Measurements from ENCODE around the gene SAMMSON. TPM values are rescaled to one million over a fixed set of nuclear protein-coding genes. Genes with fewer than 3 reads are reported as not detected.
A peak's percentile ranks its signal among the peaks of the same experiment; 100 is the strongest.

SAMMSON gene
- polyA plus RNA-seq, 6 donors from 2014 or later, result not detected

DNA sequence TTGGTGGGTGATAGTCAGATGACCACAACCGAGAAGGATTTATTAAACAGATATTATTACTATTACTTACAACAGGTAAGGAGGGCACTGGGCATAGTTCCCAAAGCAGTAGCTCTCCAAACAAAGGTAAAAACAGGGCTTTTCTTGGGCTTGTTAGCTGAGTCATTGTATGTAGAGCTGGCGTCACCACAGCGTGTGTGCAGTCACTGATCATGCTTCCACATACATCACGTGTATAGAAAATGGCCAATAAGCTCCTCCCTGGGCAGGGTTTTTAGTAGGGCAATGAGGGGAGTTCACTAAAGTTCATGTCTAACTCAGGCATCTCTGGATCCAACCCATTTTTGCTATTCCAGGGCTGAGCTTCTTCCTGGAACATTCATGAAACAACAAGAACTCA lies 5.8 kb upstream of the SAMMSON start:
- Mint-ChIP-seq H3K9me3 (no peaks in the 10 kb centered on the region), H3K36me3 (no peaks in the 10 kb centered on the region), H3K4me3 (no peak overlapping the region), H3K27ac (peak overlapping the region in 1 of 6 donors; percentile 9), H3K4me1 (no peaks in the 10 kb centered on the region), H3K27me3 (peaks cover 0 to 6% (median 0%) of the 10 kb centered on the region in 3 donors)
- ATAC-seq (ENCODE audit: low read depth in 2 of 2) (no peak), DNase-seq (no peak)

DNA sequence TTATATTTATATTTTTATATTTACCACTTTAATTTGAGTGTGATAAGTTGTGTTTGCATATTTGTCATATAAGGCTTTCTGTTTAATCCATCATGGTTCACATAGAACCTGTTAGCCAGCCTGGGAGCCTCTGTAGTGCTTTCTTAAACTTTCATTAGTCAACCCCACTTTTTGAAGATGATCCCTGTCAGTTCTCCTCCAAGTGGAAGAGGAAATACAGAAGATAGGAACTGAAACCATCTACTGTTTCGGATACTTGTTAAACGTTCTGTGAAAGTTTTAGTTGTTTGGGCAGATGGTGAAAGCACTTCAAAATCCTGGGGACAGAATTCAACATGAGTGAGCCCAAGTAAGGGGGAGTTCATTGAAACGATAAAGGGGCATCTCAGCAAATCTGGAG lies 4.6 kb upstream of the SAMMSON start:
- H3K4me3 Mint-ChIP-seq, result no peak overlapping the region
- peaks cover 0 to 6% (median 0%) of the 10 kb centered on the region in 3 donors for H3K27me3 Mint-ChIP-seq
- no peaks in the 10 kb centered on the region for H3K36me3 Mint-ChIP-seq
- ATAC-seq (ENCODE audit: low read depth in 2 of 2) (no peak), DNase-seq (no peak)
- no peak overlapping the region for H3K27ac Mint-ChIP-seq
- H3K9me3 Mint-ChIP-seq, result no peaks in the 10 kb centered on the region
- H3K4me1 Mint-ChIP-seq, result no peaks in the 10 kb centered on the region

DNA sequence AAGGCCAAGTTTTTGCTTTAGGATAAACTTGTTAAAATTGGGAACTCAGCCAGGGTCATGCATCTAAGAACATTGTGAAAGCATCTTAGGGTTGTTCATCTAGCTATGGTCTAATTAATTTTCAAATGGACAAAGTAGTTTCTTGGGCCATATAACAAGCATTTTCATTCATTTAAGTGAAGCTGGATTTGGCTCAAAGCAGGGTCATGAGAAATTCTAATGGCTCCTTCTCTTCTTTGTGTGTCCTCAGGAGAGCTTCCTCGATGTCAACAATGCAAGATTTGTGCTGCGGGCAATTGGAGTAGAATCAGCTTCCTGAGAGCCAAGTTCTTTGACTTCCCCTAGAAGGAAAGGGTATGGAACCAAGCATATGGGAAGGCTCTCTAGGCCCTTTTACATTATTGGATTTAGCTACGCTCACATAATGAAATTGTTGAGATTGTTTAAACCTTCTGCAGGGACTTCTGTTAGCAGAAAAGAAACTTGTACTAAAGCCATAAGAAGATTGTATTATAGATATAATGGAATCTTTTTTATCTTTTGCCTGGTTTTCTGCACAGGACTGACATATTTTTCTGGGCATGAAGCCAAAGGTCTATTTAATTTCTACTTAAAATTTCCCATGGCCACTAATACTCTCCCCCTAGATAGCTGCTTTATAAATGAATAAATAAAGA lies 1.8 kb upstream of the SAMMSON start:
- no peaks in the 10 kb centered on the region for H3K4me1 Mint-ChIP-seq
- H3K27ac Mint-ChIP-seq, result no peak overlapping the region
- H3K4me3 Mint-ChIP-seq, result no peak overlapping the region

DNA sequence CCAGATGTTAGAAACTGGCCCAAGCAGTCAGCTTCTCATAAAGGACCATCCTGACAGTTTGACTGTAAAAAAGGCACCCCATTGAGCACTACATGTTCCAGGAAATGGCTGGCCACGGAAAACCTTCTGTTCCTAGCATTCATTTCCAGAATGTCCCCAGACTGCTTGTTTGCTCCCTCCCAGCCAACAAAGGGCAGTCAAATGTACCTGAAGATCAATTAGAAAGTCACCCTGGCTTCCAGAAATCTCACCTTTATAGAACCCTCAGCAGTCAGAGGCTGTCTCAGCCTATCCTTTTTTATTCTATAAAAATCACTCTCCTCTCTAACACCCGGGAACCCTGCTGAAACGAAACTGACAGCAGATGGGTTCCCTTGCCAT lies 784 bp upstream of the SAMMSON start:
- DNase-seq, result no peak
- Mint-ChIP-seq H3K9me3 (peaks cover 0 to 3% (median 0%) of the 10 kb centered on the region in 7 donors), H3K4me1 (no peaks in the 10 kb centered on the region), H3K27ac (no peak overlapping the region), H3K36me3 (no peaks in the 10 kb centered on the region), H3K27me3 (no peaks in the 10 kb centered on the region), H3K4me3 (no peak overlapping the region)
- ATAC-seq (ENCODE audit: low read depth in 2 of 2), result no peak

More for the DNA sequence above, 1.8 kb upstream of the SAMMSON start:
- Mint-ChIP-seq H3K36me3 (no peaks in the 10 kb centered on the region), H3K27me3 (no peaks in the 10 kb centered on the region), H3K9me3 (peaks cover 0 to 1% (median 0%) of the 10 kb centered on the region in 7 donors)
- DNase-seq (no peak), ATAC-seq (ENCODE audit: low read depth in 2 of 2) (no peak)

DNA sequence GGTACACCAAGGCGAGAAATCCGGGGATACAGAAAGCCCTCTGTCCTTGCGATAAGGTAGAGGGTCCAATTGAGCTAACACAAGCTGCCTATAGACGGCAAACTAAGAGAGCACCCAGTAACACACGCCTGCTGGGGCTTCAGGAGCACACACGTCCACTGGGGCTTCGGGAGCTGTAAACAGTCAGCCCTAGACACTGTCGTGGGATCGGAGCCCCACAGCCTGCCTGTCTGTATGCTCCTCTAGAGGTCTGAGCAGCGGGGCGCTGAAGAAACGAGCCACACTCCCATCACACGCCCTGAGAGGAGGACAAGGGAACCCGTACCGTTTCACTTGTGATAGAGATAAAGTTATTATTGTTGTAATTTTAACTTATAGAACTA lies 486 bp downstream of the SAMMSON start:
- no peak overlapping the region for H3K27ac Mint-ChIP-seq
- ATAC-seq (ENCODE audit: low read depth in 2 of 2), result no peak
- H3K9me3 Mint-ChIP-seq, result peaks cover 0 to 3% (median 0%) of the 10 kb centered on the region in 7 donors
- no peaks in the 10 kb centered on the region for H3K27me3 Mint-ChIP-seq
- H3K36me3 Mint-ChIP-seq, result no peaks in the 10 kb centered on the region
- H3K4me3 Mint-ChIP-seq, result no peak overlapping the region
- no peak for DNase-seq
- H3K4me1 Mint-ChIP-seq, result no peaks in the 10 kb centered on the region

DNA sequence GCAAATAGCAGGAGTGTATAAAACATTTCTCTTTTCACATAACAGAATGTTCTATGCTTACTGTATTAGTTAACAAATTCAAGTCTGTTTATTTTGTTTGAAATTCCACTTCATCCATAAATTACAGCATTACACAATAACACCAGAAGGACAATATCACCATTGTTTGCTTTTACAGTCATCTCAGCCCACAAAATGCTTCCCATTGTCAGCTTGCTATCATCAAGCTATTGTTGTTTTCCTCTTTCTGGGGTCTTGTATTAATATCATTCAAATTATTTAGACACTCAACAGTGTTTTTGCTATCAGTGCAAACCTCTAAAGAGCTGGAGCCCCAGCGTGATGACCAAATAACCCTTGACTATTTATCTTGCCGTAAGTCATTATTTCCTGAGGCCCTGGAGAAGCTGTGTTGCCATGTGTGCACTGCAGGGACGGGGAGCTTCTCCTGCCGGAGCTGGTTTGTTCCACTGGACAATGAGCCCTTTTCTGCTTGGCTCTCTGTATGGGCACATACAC lies 1.1 kb downstream of the SAMMSON start:
- Mint-ChIP-seq H3K4me1 (no peaks in the 10 kb centered on the region), H3K36me3 (no peaks in the 10 kb centered on the region), H3K27me3 (no peaks in the 10 kb centered on the region), H3K9me3 (peaks cover 0 to 3% (median 0%) of the 10 kb centered on the region in 7 donors), H3K4me3 (no peak overlapping the region), H3K27ac (no peak overlapping the region)
- ATAC-seq (ENCODE audit: low read depth in 2 of 2) (no peak), DNase-seq (no peak)

DNA sequence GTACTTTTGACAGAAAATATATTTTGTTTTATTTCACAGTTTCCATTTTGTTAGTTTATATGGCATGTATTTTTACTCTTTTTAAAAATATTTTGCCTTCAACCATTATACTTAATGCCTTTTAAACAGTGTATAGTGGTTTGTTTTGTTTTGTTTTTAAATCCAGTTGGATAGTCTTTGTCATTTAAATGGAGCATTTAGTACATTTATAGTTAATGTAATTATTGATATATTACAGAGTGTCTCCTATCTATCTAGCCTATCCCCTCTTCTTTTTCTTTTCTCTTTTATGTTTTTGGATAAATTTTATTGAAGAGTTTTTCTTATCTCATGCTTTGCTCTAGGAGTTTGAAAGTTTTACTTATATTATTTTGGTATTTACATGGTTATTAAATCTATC lies 3.6 kb downstream of the SAMMSON start:
- no peaks in the 10 kb centered on the region for H3K36me3 Mint-ChIP-seq
- no peak for DNase-seq

DNA sequence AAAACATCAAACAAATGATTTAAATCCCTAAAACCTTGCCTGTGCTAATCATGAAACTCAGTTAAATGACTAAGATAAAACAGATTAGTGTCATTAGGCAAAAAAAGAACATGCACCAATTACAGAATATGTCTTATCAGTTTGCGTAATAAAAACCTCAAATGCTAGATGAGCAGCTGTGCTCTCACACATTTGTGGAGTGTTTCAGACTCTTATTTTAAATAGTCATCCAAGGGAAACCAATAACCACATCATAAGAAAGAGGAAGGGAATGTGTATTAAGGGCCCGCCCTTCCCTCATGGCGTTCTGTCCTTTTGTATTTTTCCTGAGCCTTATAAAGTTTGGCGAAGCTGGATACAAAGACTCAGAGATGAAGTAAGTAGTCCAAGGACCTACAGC lies 6.6 kb downstream of the SAMMSON start:
- DNase-seq (no peak), ATAC-seq (ENCODE audit: low read depth in 2 of 2) (no peak)
- Mint-ChIP-seq H3K9me3 (peaks cover 0 to 12% (median 6%) of the 10 kb centered on the region in 7 donors), H3K27me3 (no peaks in the 10 kb centered on the region), H3K4me1 (no peaks in the 10 kb centered on the region), H3K27ac (no peak overlapping the region), H3K36me3 (no peaks in the 10 kb centered on the region), H3K4me3 (no peak overlapping the region)

More for the DNA sequence above, 3.6 kb downstream of the SAMMSON start:
- Mint-ChIP-seq H3K27me3 (no peaks in the 10 kb centered on the region), H3K4me3 (no peak overlapping the region), H3K9me3 (peaks cover 0 to 12% (median 3%) of the 10 kb centered on the region in 7 donors), H3K27ac (no peak overlapping the region), H3K4me1 (no peaks in the 10 kb centered on the region)
- no peak for ATAC-seq (ENCODE audit: low read depth in 2 of 2)

DNA sequence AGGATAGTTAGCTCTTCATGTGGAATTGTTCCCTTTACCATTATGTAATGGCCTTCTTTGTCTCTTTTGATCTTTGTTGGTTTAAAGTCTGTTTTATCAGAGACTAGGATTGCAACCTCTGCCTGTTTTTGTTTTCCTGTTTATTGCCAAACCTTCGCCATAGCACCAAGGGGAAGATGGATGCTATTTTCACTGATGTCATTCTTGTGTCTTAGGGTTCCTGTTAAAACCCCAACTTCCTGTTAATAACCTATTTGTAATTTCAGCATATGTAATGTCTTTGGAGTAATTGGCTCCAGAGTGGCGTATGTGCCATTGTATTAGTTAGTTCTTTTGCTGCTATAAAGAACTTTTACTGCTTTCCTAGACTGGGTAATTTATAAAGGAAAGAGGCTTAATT lies 10.8 kb downstream of the SAMMSON start:
- Mint-ChIP-seq H3K4me1 (no peaks in the 10 kb centered on the region), H3K27me3 (no peaks in the 10 kb centered on the region), H3K9me3 (peaks cover 0 to 13% (median 6%) of the 10 kb centered on the region in 7 donors), H3K36me3 (no peaks in the 10 kb centered on the region), H3K4me3 (no peak overlapping the region), H3K27ac (no peak overlapping the region)
- DNase-seq (no peak), ATAC-seq (ENCODE audit: low read depth in 2 of 2) (no peak)

DNA sequence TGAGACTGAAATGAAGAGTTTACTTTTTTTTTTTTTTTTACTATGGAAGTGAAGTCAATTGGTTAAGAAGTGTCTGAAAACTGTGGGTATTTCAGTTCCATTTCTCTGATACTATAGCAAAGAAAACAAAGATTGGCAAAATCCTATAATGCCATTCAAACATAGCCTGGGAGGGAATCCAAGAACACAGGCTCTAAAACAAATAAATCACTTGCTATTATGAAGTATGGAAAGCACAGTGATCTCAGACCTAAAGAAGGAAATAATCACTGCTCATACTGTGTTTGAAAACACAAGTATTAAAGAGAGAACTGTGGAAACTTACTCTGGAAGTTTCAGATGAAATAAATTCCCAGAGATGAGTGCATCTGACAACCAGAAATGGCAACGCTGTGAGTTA lies 12.0 kb downstream of the SAMMSON start:
- Mint-ChIP-seq H3K4me3 (no peak overlapping the region), H3K4me1 (no peaks in the 10 kb centered on the region), H3K27me3 (no peaks in the 10 kb centered on the region), H3K27ac (no peak overlapping the region), H3K9me3 (peaks cover 0 to 15% (median 8%) of the 10 kb centered on the region in 7 donors), H3K36me3 (no peaks in the 10 kb centered on the region)
- no peak for ATAC-seq (ENCODE audit: low read depth in 2 of 2)
- no peak for DNase-seq

DNA sequence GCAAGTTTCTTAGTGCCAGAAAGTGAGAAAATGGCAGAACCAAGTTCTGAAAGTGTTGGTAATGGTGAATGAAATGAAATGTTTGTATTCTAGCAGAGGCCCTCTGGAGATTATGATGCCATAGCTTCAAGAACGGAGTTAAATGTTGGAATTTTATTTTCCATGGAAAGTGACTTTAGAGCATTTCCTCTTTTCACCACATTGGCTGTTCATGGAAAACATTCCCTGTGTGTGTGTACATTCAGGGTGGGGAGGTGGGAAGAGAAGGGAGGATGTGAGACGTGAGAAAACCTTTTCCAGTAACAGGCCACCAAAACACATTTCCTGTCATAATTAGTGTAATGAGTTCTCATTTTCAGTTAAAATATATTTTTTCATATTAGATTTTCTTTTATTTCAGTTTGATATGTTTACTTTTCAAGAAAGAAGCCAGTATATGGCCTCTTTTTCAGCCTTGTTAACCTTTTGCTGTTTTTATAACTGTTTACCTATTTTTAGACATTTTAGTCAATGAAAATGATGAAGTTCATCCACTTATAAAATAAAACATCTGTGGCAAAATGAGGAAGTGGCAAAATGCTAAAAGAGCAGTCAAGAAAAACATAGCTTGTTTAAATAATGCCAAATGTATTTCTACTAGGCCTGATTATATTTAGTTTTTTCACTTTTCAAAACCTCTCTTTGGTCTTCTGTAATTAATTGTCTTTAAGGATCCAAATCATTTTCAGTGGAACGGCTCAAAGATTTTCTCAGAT lies 21.6 kb downstream of the SAMMSON start:
- Mint-ChIP-seq H3K27me3 (no peaks in the 10 kb centered on the region), H3K36me3 (no peaks in the 10 kb centered on the region), H3K4me1 (peaks cover 4 to 16% (median 5%) of the 10 kb centered on the region in 3 donors), H3K4me3 (peak overlapping the region in 5 of 8 donors; percentile 13 to 69 (median 34)), H3K9me3 (peaks cover 0 to 8% (median 2%) of the 10 kb centered on the region in 7 donors), H3K27ac (peak overlapping the region in 4 of 6 donors; percentile 26 to 73 (median 58))
- peak; percentile 21 to 53 for ATAC-seq (ENCODE audit: low read depth in 2 of 2)
- DNase-seq, result peak; percentile 14

DNA sequence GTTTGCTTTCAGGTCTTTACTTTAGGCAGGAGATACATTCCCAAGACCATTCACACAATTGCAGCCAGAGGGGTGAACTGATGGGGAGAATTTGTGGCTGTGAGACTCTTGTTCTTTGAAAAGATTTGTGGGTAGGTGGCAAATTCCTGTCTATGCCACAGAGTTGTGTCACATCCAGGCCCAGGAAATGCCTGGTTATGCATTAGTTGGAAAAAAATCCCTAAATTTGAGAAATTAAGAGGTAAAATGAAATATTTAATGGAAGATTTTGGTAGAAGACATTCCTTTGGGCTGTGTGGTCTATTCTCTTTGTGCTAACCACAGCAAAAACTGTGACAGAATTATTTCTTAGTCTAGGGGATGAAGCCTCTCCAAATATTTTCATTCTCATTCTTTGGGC lies 28.8 kb downstream of the SAMMSON start:
- no peak overlapping the region for H3K27ac Mint-ChIP-seq
- no peaks in the 10 kb centered on the region for H3K4me1 Mint-ChIP-seq
- H3K36me3 Mint-ChIP-seq, result no peaks in the 10 kb centered on the region
- peaks cover 0 to 3% (median 0%) of the 10 kb centered on the region in 3 donors for H3K27me3 Mint-ChIP-seq
- ATAC-seq (ENCODE audit: low read depth in 2 of 2), result no peak
- DNase-seq, result no peak
- H3K4me3 Mint-ChIP-seq, result no peak overlapping the region
- peaks cover 0 to 5% (median 0%) of the 10 kb centered on the region in 7 donors for H3K9me3 Mint-ChIP-seq

DNA sequence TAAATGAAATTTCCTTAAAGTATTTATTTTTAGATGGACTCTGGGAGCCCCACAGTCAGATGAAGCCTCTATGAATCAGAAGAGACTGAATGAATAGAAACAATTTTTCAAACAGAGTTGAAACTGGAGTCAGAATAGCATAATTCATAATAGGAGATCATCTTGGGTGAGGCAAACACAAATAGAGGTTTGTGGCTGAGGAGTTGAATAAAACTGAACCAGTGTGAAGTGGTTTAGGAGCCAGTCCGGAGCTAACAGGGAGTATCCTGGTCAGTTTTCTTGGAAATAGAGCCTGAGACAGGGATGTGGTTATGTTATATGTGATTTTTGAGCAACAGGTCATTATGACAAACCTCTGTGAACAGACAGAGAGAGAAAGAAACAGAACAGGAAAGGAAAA lies 39.2 kb downstream of the SAMMSON start:
- Mint-ChIP-seq H3K27me3 (peaks cover 0 to 17% (median 10%) of the 10 kb centered on the region in 3 donors), H3K9me3 (peaks cover 0 to 11% (median 3%) of the 10 kb centered on the region in 7 donors), H3K4me3 (no peak overlapping the region), H3K36me3 (peaks cover 0 to 9% of the 10 kb centered on the region in 2 donors), H3K4me1 (no peaks in the 10 kb centered on the region), H3K27ac (no peak overlapping the region)
- no peak for DNase-seq
- ATAC-seq (ENCODE audit: low read depth in 2 of 2), result no peak

DNA sequence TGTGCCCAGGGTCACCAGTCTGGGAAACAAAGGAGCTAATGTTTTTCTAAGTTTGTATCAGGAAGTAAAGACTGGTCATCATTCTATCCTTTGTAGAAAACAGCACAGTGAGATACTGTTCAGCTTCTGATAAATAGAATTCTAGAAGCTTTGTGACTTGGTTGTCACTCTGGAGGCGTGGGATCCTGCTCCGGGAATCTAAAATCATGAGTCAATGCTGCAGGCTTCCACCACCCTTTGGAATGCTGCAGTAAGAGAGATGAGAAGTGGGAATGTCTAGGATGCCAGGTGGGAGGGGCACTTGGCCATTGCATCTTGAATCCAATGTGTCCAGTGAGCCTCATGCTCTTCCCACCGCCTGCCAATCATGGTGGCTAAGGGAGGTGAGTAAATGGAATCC lies 40.9 kb downstream of the SAMMSON start:
- no peak overlapping the region for H3K27ac Mint-ChIP-seq
- ATAC-seq (ENCODE audit: low read depth in 2 of 2) (no peak), DNase-seq (no peak)
- peaks cover 0 to 17% (median 10%) of the 10 kb centered on the region in 3 donors for H3K27me3 Mint-ChIP-seq
- H3K9me3 Mint-ChIP-seq, result peaks cover 0 to 11% (median 3%) of the 10 kb centered on the region in 7 donors
- no peaks in the 10 kb centered on the region for H3K4me1 Mint-ChIP-seq
- H3K4me3 Mint-ChIP-seq, result no peak overlapping the region
- peaks cover 0 to 9% of the 10 kb centered on the region in 2 donors for H3K36me3 Mint-ChIP-seq

Measured in naive B cell (primary cell).